SHP77 (cell line): ENCODE data around the gene CIBAR2.

Experiments
- DNase-seq, 2 experiments: peaks; one replicate each; lab custom pipeline; 2025; lab: John Stamatoyannopoulos, UW

Gene CIBAR2

DNA sequence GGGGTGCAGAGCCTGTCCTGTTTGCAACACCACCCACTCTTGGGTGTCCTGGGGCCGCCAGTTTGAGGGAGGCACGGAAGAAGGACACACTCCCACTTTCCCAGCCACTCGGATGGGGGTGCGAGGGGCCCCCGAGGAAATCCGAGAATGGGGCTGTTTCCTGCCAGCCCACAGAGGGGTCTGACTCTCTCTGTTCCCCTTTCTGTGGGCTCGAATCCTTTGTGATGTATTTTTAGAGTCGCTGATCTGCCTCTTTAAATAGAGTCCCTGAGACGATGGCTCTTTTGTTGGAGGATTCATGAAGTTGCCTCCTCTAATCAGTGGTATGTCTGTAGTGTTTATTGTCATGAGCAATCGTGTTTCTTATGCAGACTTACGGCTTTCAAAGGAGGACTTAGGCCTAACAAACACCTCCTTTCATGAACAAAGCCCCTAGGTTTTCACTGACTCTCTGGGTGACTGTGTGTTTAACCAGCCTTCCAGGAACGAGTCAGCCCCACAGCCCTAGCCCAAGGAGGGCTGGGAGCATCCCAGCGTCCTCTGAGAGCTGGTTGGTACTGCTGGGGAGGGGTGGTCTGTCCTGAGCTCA lies 29.1 kb downstream of the CIBAR2 start:
- DNase-seq: no peak

DNA sequence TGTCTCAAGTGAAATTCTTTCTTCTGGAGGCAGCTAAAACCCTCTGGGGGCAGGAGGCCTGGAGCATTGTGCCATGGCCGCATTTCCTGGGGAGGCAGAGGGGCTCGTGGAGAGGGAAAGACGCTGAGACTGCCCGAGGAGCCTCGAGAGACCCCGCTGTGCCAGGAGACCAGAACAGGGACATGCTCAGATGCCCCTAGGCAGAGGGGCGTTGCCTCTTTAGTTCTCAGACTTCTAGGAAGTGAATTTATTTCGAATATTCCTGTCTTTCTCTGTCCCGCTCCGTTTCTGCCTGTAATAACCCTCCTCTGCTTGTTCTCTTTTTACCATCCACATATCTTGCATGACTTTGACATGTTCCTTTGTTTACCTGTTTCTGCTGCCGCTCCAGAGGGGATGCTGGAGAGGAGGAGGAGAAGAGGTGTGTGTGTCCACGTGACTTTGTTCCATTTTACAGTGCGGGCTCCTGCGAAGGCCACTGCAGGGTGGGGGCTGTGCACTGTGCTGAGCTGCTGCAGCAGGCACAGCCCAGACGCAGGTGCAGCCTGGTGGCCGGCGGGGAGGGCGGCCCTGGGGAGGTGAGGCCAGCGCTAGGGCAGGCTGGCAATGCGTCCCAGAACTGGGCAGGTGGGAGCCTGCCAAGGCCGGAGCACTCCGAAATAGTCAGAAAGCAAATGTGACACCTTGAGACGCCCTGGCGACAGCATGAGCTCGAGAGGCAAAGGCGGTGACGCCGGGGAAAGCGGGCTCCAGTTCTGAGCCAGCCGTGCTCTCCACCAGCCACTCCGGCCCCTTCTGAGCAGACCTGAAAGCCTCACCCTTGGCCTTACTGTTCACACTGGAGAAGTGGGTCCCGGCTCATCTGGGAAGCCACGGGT lies 29.9 kb downstream of the CIBAR2 start:
- no peak for DNase-seq

DNA sequence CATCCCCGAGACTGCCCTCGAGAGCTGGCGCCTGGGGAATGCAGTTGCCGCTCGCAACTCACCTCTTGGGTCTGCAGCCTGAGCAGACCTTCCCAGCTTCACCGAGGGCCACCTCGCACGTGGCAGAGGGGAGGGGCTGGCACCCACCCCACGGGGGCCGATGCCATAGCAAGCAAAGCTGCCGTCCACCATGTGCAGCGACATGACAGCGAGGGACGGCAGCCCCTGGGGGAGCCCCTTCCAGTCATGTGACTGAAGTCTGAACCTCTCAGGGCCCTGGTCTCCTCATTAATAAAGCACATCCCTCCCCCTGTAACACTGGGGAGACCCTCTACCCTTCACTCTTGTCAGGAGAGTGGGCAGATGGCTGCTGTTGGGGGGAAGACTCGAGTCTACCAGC lies 30.5 kb downstream of the CIBAR2 start:
- DNase-seq: no peak

DNA sequence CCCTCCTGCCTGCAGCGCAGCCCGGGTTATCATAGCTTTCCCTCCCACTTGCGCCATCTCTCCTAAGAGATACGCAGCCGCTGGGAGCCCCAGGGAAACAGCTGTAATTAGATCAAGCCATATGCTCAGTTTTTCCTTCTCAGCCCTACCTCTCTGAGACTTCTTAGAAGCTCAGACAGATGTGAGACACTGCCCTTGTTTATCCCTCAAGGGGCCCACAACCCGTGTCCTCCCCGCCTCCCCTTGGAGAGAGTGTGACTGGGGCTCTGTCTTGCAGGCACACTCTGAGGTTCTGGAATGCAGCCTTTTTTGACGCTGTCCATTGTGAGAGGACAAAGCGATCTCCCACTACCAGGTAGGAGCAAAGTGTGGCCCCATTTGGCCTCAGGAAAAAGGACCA lies 31.2 kb downstream of the CIBAR2 start:
- DNase-seq: no peak

DNA sequence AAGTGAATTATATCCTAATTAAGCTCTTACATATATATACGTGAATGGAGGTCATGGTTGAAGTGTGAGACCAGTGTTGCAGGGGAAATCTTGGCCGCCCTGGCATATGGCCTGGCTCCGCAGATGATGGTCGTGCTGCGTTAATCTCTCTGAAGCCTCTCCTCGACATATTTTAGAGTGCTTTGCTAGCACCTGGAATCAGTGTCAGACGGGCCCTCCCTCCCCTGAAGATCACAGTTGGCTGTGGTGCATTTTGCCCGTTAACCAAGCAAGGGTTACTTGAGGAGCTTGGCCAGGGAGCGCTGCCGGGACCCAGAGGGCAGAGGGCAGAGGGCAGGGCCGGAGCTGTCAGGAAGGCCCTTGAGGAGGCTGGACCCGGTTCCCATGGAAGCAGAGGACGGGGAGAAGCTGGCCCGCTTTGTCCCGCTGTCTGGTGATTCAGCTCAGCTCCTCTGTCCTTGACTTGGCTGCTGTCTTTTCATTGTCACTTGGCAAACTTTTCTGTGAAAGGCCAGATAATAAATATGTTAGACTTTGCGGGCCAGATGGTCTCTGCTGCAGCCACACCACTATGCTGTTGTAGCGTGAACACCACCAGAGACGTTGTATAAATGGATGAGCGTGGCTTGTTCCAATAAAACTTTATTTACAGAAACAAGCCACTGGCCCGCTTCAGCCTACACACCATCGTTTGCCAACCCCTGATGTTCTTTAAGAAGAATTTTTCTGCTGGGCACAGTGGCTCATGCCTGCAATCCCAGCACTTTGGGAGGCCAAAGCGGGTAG lies 32.3 kb downstream of the CIBAR2 start:
- no peak for DNase-seq

GRCh38 chr16:85078952-85079351 lies 33.3 kb downstream of the CIBAR2 start:
- no peak for DNase-seq

GRCh38 chr16:85078226-85078625 lies 34.0 kb downstream of the CIBAR2 start:
- DNase-seq: no peak

DNA sequence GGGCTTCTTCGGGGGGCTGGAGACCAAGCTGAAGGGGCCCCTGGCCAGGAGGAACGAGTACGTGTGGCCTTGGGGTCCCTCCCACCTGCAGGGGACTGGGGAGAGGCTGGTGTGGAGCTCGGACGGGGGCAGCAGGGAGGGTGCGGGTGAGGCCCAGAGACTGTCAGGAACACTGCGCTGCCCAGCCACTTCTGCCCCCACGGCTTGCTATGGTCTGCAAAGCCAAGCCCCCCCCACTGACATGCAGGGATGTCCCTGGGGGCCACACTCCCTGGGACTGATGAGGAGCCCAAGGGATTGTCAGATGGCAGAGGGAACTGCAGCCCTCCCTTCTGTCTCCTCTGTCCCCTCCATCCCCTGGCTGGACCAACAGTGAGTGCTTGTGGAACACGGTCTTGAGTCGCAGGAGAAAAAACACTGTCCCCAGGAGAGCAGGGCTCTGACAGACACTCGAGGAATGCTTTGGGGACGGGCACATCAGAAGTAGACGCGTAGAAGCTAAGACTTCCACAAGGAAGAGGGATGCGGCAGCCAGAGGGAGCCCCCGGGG lies 34.6 kb downstream of the CIBAR2 start:
- no peak for DNase-seq

DNA sequence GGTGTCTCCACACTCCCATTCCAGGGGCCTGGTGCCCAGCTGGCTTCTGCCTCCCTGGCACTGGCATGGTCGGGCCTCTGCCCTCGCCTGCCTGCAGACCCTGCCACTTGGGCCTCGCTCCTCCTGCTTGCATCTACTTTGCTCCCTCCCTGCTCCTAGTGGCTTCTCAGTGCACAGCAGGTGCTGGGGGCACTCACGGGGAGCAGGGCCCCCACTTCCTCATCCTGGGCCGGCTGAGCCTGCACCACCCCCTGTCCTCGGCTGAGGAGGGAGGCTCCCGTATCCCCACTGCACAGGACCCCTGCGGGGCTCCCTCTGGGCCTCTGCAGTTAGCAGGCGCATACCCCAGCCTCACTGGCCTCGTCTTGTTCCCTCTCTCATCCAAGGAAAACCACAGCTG lies 35.2 kb downstream of the CIBAR2 start:
- no peak for DNase-seq

- no peak for DNase-seq
Observed at GRCh38 chr16:85075236-85075924, 36.9 kb downstream of the CIBAR2 start.

DNA sequence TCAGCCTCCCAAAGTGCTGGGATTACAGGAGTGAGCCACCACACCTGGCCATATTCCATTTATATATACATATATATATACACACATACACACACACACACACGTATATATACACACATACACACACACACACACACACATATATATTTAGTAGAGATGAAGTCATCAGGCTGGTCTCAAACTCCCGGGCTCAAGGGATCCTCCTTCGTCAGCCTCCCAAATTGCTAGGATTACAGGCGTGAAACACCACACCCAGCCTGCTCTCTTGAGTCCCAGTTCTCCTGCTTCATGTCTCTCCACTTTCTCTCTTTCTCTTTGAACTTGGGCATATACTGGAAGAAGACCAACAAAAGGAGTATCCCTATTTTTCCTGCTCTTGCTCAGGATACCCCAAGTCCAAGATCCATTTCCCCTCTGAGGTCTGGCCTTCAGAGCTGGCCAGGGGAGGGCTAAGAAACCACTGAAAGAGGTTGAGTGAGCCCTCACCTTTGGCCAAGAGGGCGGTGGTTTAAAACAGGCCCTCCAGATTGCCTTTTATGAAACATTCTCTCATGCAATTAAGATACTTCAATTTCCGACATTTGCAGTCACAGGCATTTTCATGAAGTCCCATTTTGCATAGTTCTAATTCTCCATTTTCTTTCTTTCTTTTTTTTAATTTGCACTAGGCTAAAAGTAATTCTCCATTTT lies 37.9 kb downstream of the CIBAR2 start:
- DNase-seq: no peak

DNA sequence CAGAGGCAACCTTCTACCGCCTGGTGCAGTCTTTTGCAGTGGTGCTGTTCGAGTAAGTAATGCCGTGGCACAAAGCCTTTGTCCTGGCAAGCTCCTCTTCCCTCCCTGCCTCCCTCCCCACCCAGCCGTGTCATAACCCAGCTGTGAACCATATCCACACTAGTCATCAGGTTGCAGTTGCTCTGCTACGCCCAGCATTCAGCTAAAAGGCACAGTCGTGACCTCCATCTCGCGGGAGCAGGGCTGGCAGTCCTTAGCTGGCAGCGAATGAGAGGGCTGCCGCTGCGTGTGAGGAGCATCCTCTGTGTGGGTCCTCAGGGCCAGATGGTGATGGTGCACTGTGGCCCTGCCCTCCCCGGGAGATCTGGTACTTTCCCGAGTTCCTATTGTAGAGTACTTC lies 39.3 kb downstream of the CIBAR2 start:
- no peak for DNase-seq

DNA sequence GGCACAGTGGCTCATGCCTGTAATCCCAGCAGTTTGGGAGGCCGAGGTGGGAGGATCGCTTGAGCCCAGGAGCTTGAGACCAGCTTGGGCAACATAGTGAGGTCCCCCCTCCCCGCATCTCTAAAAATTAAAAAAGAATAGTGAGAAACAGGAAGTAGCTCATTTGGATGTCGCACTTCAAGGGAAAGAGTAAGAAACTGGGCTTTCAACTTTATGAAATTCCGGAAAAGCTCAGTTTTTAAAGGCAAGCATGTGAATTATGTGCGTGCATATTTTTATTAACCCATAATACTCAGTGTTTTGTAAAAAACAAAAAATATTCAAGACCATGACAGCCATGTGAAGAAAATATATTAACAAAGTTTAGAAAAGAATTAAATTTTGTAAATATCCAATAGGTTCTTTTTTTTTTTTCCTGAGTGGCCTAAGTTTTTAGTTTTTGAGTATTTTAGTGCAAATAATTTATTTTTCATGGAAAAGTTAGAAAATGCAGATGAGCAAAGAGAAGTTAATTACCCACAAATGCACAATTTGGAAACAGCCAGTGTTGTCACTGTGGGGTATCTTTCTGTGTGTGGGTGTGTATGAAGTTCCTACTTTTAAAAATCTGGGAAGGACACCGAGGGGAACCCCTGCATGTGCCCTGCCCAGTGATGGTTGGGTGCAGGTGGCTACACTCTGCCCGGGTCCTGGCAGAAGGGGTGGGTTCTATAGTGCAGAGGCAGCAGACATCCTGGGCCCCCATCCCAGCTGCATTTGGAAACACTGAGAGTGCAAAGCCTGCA lies 40.0 kb downstream of the CIBAR2 start:
- DNase-seq: no peak

DNA sequence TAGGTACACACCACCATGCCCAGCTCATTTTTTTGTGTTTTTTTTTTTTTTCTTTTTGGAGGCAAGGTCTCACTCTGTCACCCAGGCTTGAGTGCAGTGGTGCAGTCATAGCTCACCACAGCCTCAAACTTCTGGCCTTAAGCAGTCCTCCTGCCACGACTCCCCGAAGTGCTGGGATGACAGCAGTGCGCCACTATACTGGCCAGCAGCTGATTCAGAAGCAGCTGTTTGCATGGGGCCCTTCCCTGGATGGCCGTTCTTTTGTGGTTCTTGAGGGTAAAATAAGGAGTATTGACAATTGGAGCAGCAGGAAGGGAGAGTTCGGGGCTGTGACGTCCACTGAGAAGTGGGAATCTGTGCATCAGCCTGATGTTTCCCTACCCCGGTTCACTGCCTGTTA lies 43.1 kb downstream of the CIBAR2 start:
- no peak for DNase-seq

GRCh38 chr16:85068746-85069145 lies 43.5 kb downstream of the CIBAR2 start:
- DNase-seq: no peak

GRCh38 chr16:85067426-85067825 lies 44.8 kb downstream of the CIBAR2 start:
- DNase-seq: no peak

DNA sequence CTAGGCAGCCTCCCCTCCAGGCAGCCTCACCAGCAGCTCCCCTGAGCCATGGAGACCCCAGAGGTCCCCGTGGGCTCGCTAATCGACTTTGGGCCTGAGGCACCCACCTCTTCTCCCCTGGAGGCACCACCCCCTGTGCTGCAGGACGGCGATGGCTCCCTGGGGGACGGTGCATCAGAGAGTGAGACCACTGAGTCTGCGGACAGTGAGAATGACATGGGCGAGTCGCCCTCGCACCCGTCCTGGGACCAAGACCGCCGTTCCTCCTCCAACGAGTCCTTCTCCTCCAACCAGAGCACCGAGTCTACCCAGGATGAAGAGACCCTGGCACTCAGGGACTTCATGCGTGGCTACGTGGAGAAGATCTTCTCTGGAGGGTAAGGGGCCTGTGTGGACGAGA lies 45.2 kb downstream of the CIBAR2 start:
- DNase-seq: no peak

GRCh38 chr16:85066346-85066885 lies 45.9 kb downstream of the CIBAR2 start:
- no peak for DNase-seq

GRCh38 chr16:85065099-85065498 lies 47.2 kb downstream of the CIBAR2 start:
- no peak for DNase-seq

DNA sequence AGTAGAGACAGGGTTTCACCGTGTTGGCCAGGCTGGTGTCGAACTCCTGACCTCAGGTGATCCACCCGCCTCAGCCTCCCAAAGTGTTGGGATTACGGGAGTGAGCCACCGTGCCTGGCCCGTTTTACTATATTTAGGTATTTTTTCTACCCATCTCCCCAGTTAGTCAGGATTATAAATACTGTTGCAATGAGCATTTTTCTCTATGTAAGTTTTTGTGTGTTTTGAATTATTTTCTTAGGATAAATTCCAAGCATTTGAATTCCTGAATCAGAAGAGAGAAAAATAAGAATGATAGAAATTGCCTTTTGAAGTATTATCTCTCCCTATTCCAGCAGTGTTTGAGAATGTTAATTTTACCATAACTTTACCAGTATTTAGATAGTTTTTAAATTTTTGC lies 48.1 kb downstream of the CIBAR2 start:
- DNase-seq: no peak
